ENCODE results near the gene UPK3BL2. TPM values are rescaled to one million over a fixed set of nuclear protein-coding genes. Genes with fewer than 3 reads are reported as not detected.

The UPK3BL2 gene
- 2.1 to 3.8 TPM (median 2.7 TPM) in 5 replicates for total RNA-seq (2022; extraction: Qiagen RNA extraction)

GRCh38 chr7:102543596-102543995 lies at the start of gene UPK3BL2:
TSS of gene UPK3BL2 (minus strand) at chr7:102543696. CDS start at chr7:102543636, 60 bp downstream.

GRCh38 chr7:102572261-102573239 lies 29.1 kb upstream of the UPK3BL2 start, which contains the start of gene POLR2J3:
TSS of gene POLR2J3 (minus strand) at chr7:102572583. CDS start at chr7:102572521, 62 bp downstream.

GRCh38 chr7:102550808-102551422 lies 7.4 kb upstream of the UPK3BL2 start, which contains the start of gene SPDYE2:
TSS of gene SPDYE2 (plus strand) at chr7:102551226. CDS start at chr7:102553256, 2,030 bp downstream.

GRCh38 chr7:102517550-102518147 lies 25.8 kb downstream of the UPK3BL2 start, which contains the start of gene RASA4B:
TSS of gene RASA4B (minus strand) at chr7:102517777. CDS start at chr7:102517710, 67 bp downstream.

Other genes with a start within 250 kb of the UPK3BL2 start
- not detected in 5 replicates for gene SPDYE6, start 187.3 kb downstream of the UPK3BL2 start, total RNA-seq (2022; extraction: Qiagen RNA extraction)
- gene PRKRIP1, start 147.3 kb downstream of the UPK3BL2 start, total RNA-seq (2022; extraction: Qiagen RNA extraction) = 20.6 to 23.7 TPM (median 23.6 TPM) in 5 replicates
- gene ORAI2, start 110.1 kb downstream of the UPK3BL2 start, total RNA-seq (2022; extraction: Qiagen RNA extraction) = 25.4 to 43.0 TPM (median 39.0 TPM) in 5 replicates
- 8.8 to 12.7 TPM (median 12.3 TPM) in 5 replicates for gene ALKBH4, start 78.8 kb downstream of the UPK3BL2 start, total RNA-seq (2022; extraction: Qiagen RNA extraction)
- 23.4 to 36.6 TPM (median 34.0 TPM) in 5 replicates for gene LRWD1, start 78.7 kb downstream of the UPK3BL2 start, total RNA-seq (2022; extraction: Qiagen RNA extraction)
- 106 to 112 TPM (median 109 TPM) in 5 replicates for gene POLR2J, start 64.8 kb downstream of the UPK3BL2 start, total RNA-seq (2022; extraction: Qiagen RNA extraction)
- gene RASA4B, start 25.9 kb downstream of the UPK3BL2 start, total RNA-seq (2022; extraction: Qiagen RNA extraction) = 1.4 to 1.8 TPM (median 1.6 TPM) in 5 replicates
- not detected in 5 replicates for gene SPDYE2, start 7.5 kb upstream of the UPK3BL2 start, total RNA-seq (2022; extraction: Qiagen RNA extraction)
- gene POLR2J3, start 28.9 kb upstream of the UPK3BL2 start, total RNA-seq (2022; extraction: Qiagen RNA extraction) = 16.8 to 37.3 TPM (median 29.9 TPM) in 5 replicates
- 1.7 to 2.4 TPM (median 2.2 TPM) in 5 replicates for gene RASA4, start 73.1 kb upstream of the UPK3BL2 start, total RNA-seq (2022; extraction: Qiagen RNA extraction)
- 7.9 to 14.2 TPM (median 13.0 TPM) in 5 replicates for gene UPK3BL1, start 99.1 kb upstream of the UPK3BL2 start, total RNA-seq (2022; extraction: Qiagen RNA extraction)
- not detected in 5 replicates for gene SPDYE2B, start 106.6 kb upstream of the UPK3BL2 start, total RNA-seq (2022; extraction: Qiagen RNA extraction)
- 0.10 to 0.75 TPM (median 0.52 TPM) in 5 replicates for gene POLR2J2, start 128.0 kb upstream of the UPK3BL2 start, total RNA-seq (2022; extraction: Qiagen RNA extraction)
- 6.9 to 7.7 TPM (median 7.3 TPM) in 5 replicates for gene FAM185A, start 205.3 kb upstream of the UPK3BL2 start, total RNA-seq (2022; extraction: Qiagen RNA extraction)

All from A549 treated with CORT108297 at 1 μM for 4 hours (cell line).